ENCODE measurements around the gene CADM2. TPM values are rescaled to one million over a fixed set of nuclear protein-coding genes. Genes with fewer than 3 reads are reported as not detected.
"Not testable (repeated sequence)": the region's sequence is repeated elsewhere in the genome, so short reads cannot be mapped to it uniquely, and the experiment has no call there.

The CADM2 gene
- total RNA-seq (2014; rRNA removed; shearing (Covaris generic); ENCODE audit: low replicate concordance): not detected in 2 replicates

GRCh38 chr3:84958495-84959469 lies at the start of gene CADM2:
Gene CADM2 (plus strand): TSS chr3:84958989.
- no peak within 1 kb of the TSS for H2AFZ ChIP-seq (ENCODE audit: low read length)
- H4K20me1 ChIP-seq (ENCODE audit: insufficient read depth, low read depth, low read length): no peaks in the 10 kb centered on the region
- no peaks in the 10 kb centered on the region for H3K79me2 ChIP-seq (ENCODE audit: low read length)
- no peaks in the 10 kb centered on the region for H3K4me1 ChIP-seq (ENCODE audit: low read length)
- H3K4me3 ChIP-seq (ENCODE audit: low read length): no peak within 1 kb of the TSS
- H3K27ac ChIP-seq (ENCODE audit: low read length): no peak within 1 kb of the TSS
- no peaks in the 10 kb centered on the region for H3K27me3 ChIP-seq (ENCODE audit: low read length)
- H3K4me2 ChIP-seq (ENCODE audit: low read depth, low read length, poor library complexity, severe bottlenecking): no peak within 1 kb of the TSS
- no peak within 1 kb of the TSS for H3K9ac ChIP-seq (ENCODE audit: low read length)
- peaks cover 4% of the 10 kb centered on the region; the same call in 1 of the 2 replicates for H3K9me3 ChIP-seq (ENCODE audit: low read length)
- no peaks in the 10 kb centered on the region for H3K9me2 ChIP-seq (replicated peaks; ENCODE audit: insufficient read depth, low read length)
- H3K36me3 ChIP-seq (ENCODE audit: insufficient read depth, low read length): no peaks in the 10 kb centered on the region
- no peak for DNase-seq

- not testable (repeated sequence) for H3K27ac ChIP-seq (ENCODE audit: low read length); H4K20me1 ChIP-seq (ENCODE audit: insufficient read depth, low read depth, low read length); H3K4me1 ChIP-seq (ENCODE audit: low read length); H3K9me2 ChIP-seq (replicated peaks; ENCODE audit: insufficient read depth, low read length); H2AFZ ChIP-seq (ENCODE audit: low read length); H3K4me2 ChIP-seq (ENCODE audit: low read depth, low read length, poor library complexity, severe bottlenecking); H3K27me3 ChIP-seq (ENCODE audit: low read length); H3K9ac ChIP-seq (ENCODE audit: low read length); H3K4me3 ChIP-seq (ENCODE audit: low read length); H3K36me3 ChIP-seq (ENCODE audit: insufficient read depth, low read length); H3K79me2 ChIP-seq (ENCODE audit: low read length); DNase-seq
- H3K9me3 ChIP-seq (ENCODE audit: low read length): peaks cover 21% of the 10 kb centered on the region
These were observed 40.2 kb upstream of the CADM2 start for GRCh38 chr3:84918592-84918991.

- no peaks in the 10 kb centered on the region for H3K79me2 ChIP-seq (ENCODE audit: low read length)
- no peaks in the 10 kb centered on the region for H3K4me1 ChIP-seq (ENCODE audit: low read length)
- H4K20me1 ChIP-seq (ENCODE audit: insufficient read depth, low read depth, low read length): no peaks in the 10 kb centered on the region
- H3K4me3 ChIP-seq (ENCODE audit: low read length): no peak overlapping the region
- no peaks in the 10 kb centered on the region for H3K36me3 ChIP-seq (ENCODE audit: insufficient read depth, low read length)
- peaks cover 16% of the 10 kb centered on the region for H3K9me3 ChIP-seq (ENCODE audit: low read length)
- H3K9ac ChIP-seq (ENCODE audit: low read length): no peak overlapping the region
- DNase-seq: no peak
- no peaks in the 10 kb centered on the region for H3K9me2 ChIP-seq (replicated peaks; ENCODE audit: insufficient read depth, low read length)
- H3K4me2 ChIP-seq (ENCODE audit: low read depth, low read length, poor library complexity, severe bottlenecking): no peak overlapping the region
- no peak overlapping the region for H3K27ac ChIP-seq (ENCODE audit: low read length)
- H3K27me3 ChIP-seq (ENCODE audit: low read length): no peaks in the 10 kb centered on the region
- no peak overlapping the region for H2AFZ ChIP-seq (ENCODE audit: low read length)
These were observed 36.1 kb upstream of the CADM2 start for GRCh38 chr3:84922682-84923081.

- Histone ChIP-seq H3K27ac (ENCODE audit: low read length) (no peak overlapping the region), H3K27me3 (ENCODE audit: low read length) (no peaks in the 10 kb centered on the region), H3K36me3 (ENCODE audit: insufficient read depth, low read length) (no peaks in the 10 kb centered on the region), H3K4me1 (ENCODE audit: low read length) (no peaks in the 10 kb centered on the region), H3K79me2 (ENCODE audit: low read length) (no peaks in the 10 kb centered on the region), H3K4me3 (ENCODE audit: low read length) (no peak overlapping the region), H2AFZ (ENCODE audit: low read length) (no peak overlapping the region), H3K9me3 (ENCODE audit: low read length) (peaks cover 16% of the 10 kb centered on the region), H3K4me2 (ENCODE audit: low read depth, low read length, poor library complexity, severe bottlenecking) (no peak overlapping the region), H3K9ac (ENCODE audit: low read length) (no peak overlapping the region), H3K9me2 (replicated peaks; ENCODE audit: insufficient read depth, low read length) (no peaks in the 10 kb centered on the region), H4K20me1 (ENCODE audit: insufficient read depth, low read depth, low read length) (no peaks in the 10 kb centered on the region)
- no peak for DNase-seq
These were observed 33.2 kb upstream of the CADM2 start for GRCh38 chr3:84925571-84925970.

GRCh38 chr3:84943379-84943778 lies 15.4 kb upstream of the CADM2 start:
- no peak overlapping the region for H3K4me2 ChIP-seq (ENCODE audit: low read depth, low read length, poor library complexity, severe bottlenecking)

GRCh38 chr3:84946240-84946639 lies 12.5 kb upstream of the CADM2 start:
- Histone ChIP-seq H4K20me1 (ENCODE audit: insufficient read depth, low read depth, low read length) (no peaks in the 10 kb centered on the region), H3K79me2 (ENCODE audit: low read length) (no peaks in the 10 kb centered on the region), H3K9me3 (ENCODE audit: low read length) (peaks cover 5% of the 10 kb centered on the region), H3K9me2 (replicated peaks; ENCODE audit: insufficient read depth, low read length) (no peaks in the 10 kb centered on the region), H3K36me3 (ENCODE audit: insufficient read depth, low read length) (no peaks in the 10 kb centered on the region), H3K4me1 (ENCODE audit: low read length) (no peaks in the 10 kb centered on the region), H3K4me2 (ENCODE audit: low read depth, low read length, poor library complexity, severe bottlenecking) (no peak overlapping the region), H2AFZ (ENCODE audit: low read length) (no peak overlapping the region), H3K4me3 (ENCODE audit: low read length) (no peak overlapping the region), H3K27me3 (ENCODE audit: low read length) (no peaks in the 10 kb centered on the region), H3K9ac (ENCODE audit: low read length) (no peak overlapping the region), H3K27ac (ENCODE audit: low read length) (no peak overlapping the region)
- DNase-seq: no peak

More at GRCh38 chr3:84943379-84943778, 15.4 kb upstream of the CADM2 start:
- DNase-seq: no peak
- Histone ChIP-seq H3K27ac (ENCODE audit: low read length) (no peak overlapping the region), H3K4me3 (ENCODE audit: low read length) (no peak overlapping the region), H3K4me1 (ENCODE audit: low read length) (no peaks in the 10 kb centered on the region), H3K9me2 (replicated peaks; ENCODE audit: insufficient read depth, low read length) (no peaks in the 10 kb centered on the region), H3K9ac (ENCODE audit: low read length) (no peak overlapping the region), H4K20me1 (ENCODE audit: insufficient read depth, low read depth, low read length) (no peaks in the 10 kb centered on the region), H3K79me2 (ENCODE audit: low read length) (no peaks in the 10 kb centered on the region), H3K36me3 (ENCODE audit: insufficient read depth, low read length) (no peaks in the 10 kb centered on the region), H2AFZ (ENCODE audit: low read length) (no peak overlapping the region), H3K27me3 (ENCODE audit: low read length) (no peaks in the 10 kb centered on the region), H3K9me3 (ENCODE audit: low read length) (peaks cover 3% of the 10 kb centered on the region)

GRCh38 chr3:84959470-84960271 lies 882 bp downstream of the CADM2 start:
- H3K4me2 ChIP-seq (ENCODE audit: low read depth, low read length, poor library complexity, severe bottlenecking): no peak overlapping the region
- H2AFZ ChIP-seq (ENCODE audit: low read length): no peak overlapping the region
- no peaks in the 10 kb centered on the region for H4K20me1 ChIP-seq (ENCODE audit: insufficient read depth, low read depth, low read length)
- DNase-seq: no peak
- no peaks in the 10 kb centered on the region for H3K9me2 ChIP-seq (replicated peaks; ENCODE audit: insufficient read depth, low read length)
- H3K79me2 ChIP-seq (ENCODE audit: low read length): no peaks in the 10 kb centered on the region
- no peaks in the 10 kb centered on the region for H3K27me3 ChIP-seq (ENCODE audit: low read length)
- no peak overlapping the region for H3K9ac ChIP-seq (ENCODE audit: low read length)
- no peak overlapping the region for H3K27ac ChIP-seq (ENCODE audit: low read length)
- no peak overlapping the region for H3K4me3 ChIP-seq (ENCODE audit: low read length)
- peaks cover 9% of the 10 kb centered on the region; the same call in 1 of the 2 replicates for H3K9me3 ChIP-seq (ENCODE audit: low read length)
- H3K36me3 ChIP-seq (ENCODE audit: insufficient read depth, low read length): no peaks in the 10 kb centered on the region
- H3K4me1 ChIP-seq (ENCODE audit: low read length): no peaks in the 10 kb centered on the region

GRCh38 chr3:84960581-84960980 lies 1.8 kb downstream of the CADM2 start:
- H3K4me1 ChIP-seq (ENCODE audit: low read length): no peaks in the 10 kb centered on the region
- no peak overlapping the region for H3K27ac ChIP-seq (ENCODE audit: low read length)
- H3K9me3 ChIP-seq (ENCODE audit: low read length): peaks cover 9% of the 10 kb centered on the region; the same call in 1 of the 2 replicates
- H3K79me2 ChIP-seq (ENCODE audit: low read length): no peaks in the 10 kb centered on the region
- no peak overlapping the region for H3K9ac ChIP-seq (ENCODE audit: low read length)
- no peaks in the 10 kb centered on the region for H4K20me1 ChIP-seq (ENCODE audit: insufficient read depth, low read depth, low read length)
- H3K4me2 ChIP-seq (ENCODE audit: low read depth, low read length, poor library complexity, severe bottlenecking): no peak overlapping the region
- no peaks in the 10 kb centered on the region for H3K9me2 ChIP-seq (replicated peaks; ENCODE audit: insufficient read depth, low read length)
- H3K4me3 ChIP-seq (ENCODE audit: low read length): no peak overlapping the region
- no peak overlapping the region for H2AFZ ChIP-seq (ENCODE audit: low read length)
- no peaks in the 10 kb centered on the region for H3K36me3 ChIP-seq (ENCODE audit: insufficient read depth, low read length)
- no peak for DNase-seq
- H3K27me3 ChIP-seq (ENCODE audit: low read length): no peaks in the 10 kb centered on the region

Measured in Karpas-422 (cell line).